ENCODE data around the gene PEX5. TPM values are rescaled to one million over a fixed set of nuclear protein-coding genes. Genes with fewer than 3 reads are reported as not detected.

PEX5 gene
- total and polyA plus RNA-seq, 2 of the 8 experiments (the other 6 are each of a cell fraction or from before 2014, with no cell fraction given): 16.8 to 50.5 TPM

DNA sequence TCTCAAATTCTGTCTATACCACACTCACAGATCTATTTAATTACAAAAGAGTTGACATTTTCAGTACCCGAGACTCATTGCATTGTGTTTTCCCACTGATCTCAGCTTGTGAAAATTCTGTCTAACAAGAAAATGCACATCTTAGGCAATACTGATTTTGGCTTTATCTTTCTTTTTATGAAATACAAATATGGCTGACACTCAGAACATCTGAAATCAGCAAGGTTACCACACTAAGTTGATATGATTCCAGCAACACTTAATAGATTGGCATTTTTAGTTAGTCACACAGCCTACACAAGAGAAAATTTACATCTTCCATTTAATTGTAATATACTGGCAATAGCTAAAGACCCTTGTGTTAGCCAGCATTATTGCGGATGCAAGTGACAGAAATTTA, 40.3 kb downstream of the PEX5 start:
- WGBS, 2 experiments (ENCODE audit: extremely low coverage in 1 of 2, insufficient coverage in 1 of 2, insufficient read length in 1 of 2, insufficient replicate concordance in 2 of 2, low coverage in 1 of 2, low lambda C conversion rate in 2 of 2, missing lambda C conversion rate in 1 of 2): 84% methylated on average over 2 of the region's 2 CpGs; no CpG with 5 or more reads in 1 of the 2 experiments
- Histone ChIP-seq H3K18ac (ENCODE audit: extremely low read depth, low read length) (no peak overlapping the region), H4K5ac (ENCODE audit: insufficient read length, low read depth, low read length) (no peak overlapping the region), H3K9me3 (ENCODE audit: insufficient read depth in 2 of 2, low read depth in 1 of 2, low read length in 1 of 2) (no peaks in the 10 kb centered on the region; a peak in 1 of 4 replicates), H2BK5ac (ENCODE audit: low read depth, low read length) (no peak overlapping the region), H3K36me3 (ENCODE audit: control insufficient read depth in 2 of 4, insufficient read depth in 4 of 4, low read length in 3 of 4) (no peaks in the 10 kb centered on the region), H3K4me3 (ENCODE audit: extremely low read depth in 1 of 4, insufficient read depth in 2 of 4, low read depth in 3 of 4, low read length in 4 of 4) (no peak overlapping the region), H3K56ac (replicated peaks; ENCODE audit: insufficient read length, low read depth, low read length) (no peak overlapping the region), H3K27me3 (replicated peaks in 1 of 4; ENCODE audit: control insufficient read depth in 3 of 4, extremely low read depth in 1 of 4, insufficient read depth in 3 of 4, low read length in 3 of 4) (peaks cover 0 to 1% (median 0%) of the 10 kb centered on the region in 4 experiments; a peak in 1 of 7 replicates), H4K91ac (replicated peaks; ENCODE audit: insufficient read length, low read length) (no peak overlapping the region), H3K14ac (ENCODE audit: insufficient read length) (no peak overlapping the region), H3K79me1 (ENCODE audit: low read depth, low read length) (no peaks in the 10 kb centered on the region), H3K4ac (replicated peaks; ENCODE audit: insufficient read length, low read depth, low read length) (no peak overlapping the region), H3K4me1 (replicated peaks in 1 of 4; ENCODE audit: control insufficient read depth in 3 of 4, insufficient read depth in 4 of 4, low read length in 3 of 4) (no peaks in the 10 kb centered on the region), H3K23me2 (ENCODE audit: low read depth, low read length) (no peaks in the 10 kb centered on the region), H2BK120ac (replicated peaks; ENCODE audit: low read depth, low read length) (no peak overlapping the region), H3K9ac (replicated peaks in 1 of 4; ENCODE audit: extremely low read depth in 1 of 4, low read depth in 3 of 4, low read length in 3 of 4) (no peak overlapping the region), H4K8ac (ENCODE audit: extremely low read depth, insufficient read depth, low read length) (no peak overlapping the region), H2BK12ac (ENCODE audit: low read depth, low read length) (no peak overlapping the region), H2BK20ac (ENCODE audit: low read length) (no peak overlapping the region), H2AFZ (ENCODE audit: low read length) (no peak overlapping the region), H2AK5ac (ENCODE audit: low read depth, low read length) (no peak overlapping the region), H3K27ac (ENCODE audit: low read depth, low read length) (no peak overlapping the region), H3K79me2 (ENCODE audit: control insufficient read depth in 1 of 2, insufficient read depth in 2 of 2, low read length in 2 of 2) (no peaks in the 10 kb centered on the region), H3K4me2 (ENCODE audit: insufficient read depth in 1 of 2, low read depth in 2 of 2, low read length in 2 of 2) (no peak overlapping the region), H4K20me1 (replicated peaks in 1 of 2; ENCODE audit: control insufficient read depth in 1 of 2, insufficient read depth in 2 of 2, low read length in 2 of 2) (no peaks in the 10 kb centered on the region), H3K23ac (ENCODE audit: insufficient read length) (no peak overlapping the region), H2BK15ac (ENCODE audit: low read length) (no peak overlapping the region)
- DNase-seq (ENCODE audit: low read depth in 1 of 2, low spot score in 2 of 2) (no peak), FAIRE-seq (no peak)
- POLR2A ChIA-PET (ENCODE audit: partially characterized antibody): no interaction called here
- CTCF ChIA-PET (ENCODE audit: partially characterized antibody): interaction anchor here (1.2 to 2.3 kb wide), 2 partner anchors 9 to 235 kb away, joined by 3 to 6 read pairs; no protein-coding TSS in a partner anchor
- TF ChIP-seq SIN3A (conservative IDR thresholded peaks at IDR 0.05 in 1 of 2, IDR thresholded peaks at IDR 0.05 in 1 of 2; ENCODE audit: low read depth in 1 of 2, low read length in 2 of 2) (no peak), ASH2L (IDR thresholded peaks at IDR 0.05; ENCODE audit: low read length) (no peak), POLR2A (IDR thresholded peaks at IDR 0.05; ENCODE audit: control extremely low read depth in 1 of 2, low read depth in 2 of 2, low read length in 2 of 2) (no peak), JUND (IDR thresholded peaks at IDR 0.05; ENCODE audit: low read length) (no peak), JUN (IDR thresholded peaks at IDR 0.05; ENCODE audit: low read depth, low read length) (no peak), EP300 (IDR thresholded peaks at IDR 0.05; ENCODE audit: borderline replicate concordance in 1 of 2, low read depth in 2 of 2, low read length in 2 of 2) (no peak)
- TF ChIP-seq, protein P1, sequence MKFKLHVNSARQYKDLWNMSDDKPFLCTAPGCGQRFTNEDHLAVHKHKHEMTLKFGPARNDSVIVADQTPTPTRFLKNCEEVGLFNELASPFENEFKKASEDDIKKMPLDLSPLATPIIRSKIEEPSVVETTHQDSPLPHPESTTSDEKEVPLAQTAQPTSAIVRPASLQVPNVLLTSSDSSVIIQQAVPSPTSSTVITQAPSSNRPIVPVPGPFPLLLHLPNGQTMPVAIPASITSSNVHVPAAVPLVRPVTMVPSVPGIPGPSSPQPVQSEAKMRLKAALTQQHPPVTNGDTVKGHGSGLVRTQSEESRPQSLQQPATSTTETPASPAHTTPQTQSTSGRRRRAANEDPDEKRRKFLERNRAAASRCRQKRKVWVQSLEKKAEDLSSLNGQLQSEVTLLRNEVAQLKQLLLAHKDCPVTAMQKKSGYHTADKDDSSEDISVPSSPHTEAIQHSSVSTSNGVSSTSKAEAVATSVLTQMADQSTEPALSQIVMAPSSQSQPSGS (IDR thresholded peaks at IDR 0.05; ENCODE audit: low read length): no peak
